Progenitor cell of endocrine pancreas (in vitro differentiated cells): ENCODE results near the gene CHST14. TPM values are rescaled to one million over a fixed set of nuclear protein-coding genes. Genes with fewer than 3 reads are reported as not detected.

Experiments used
- DNase-seq: peaks from one replicate; pipeline ENCODE4 v3.0.0; 2021; ENCODE audit warnings: low spot score; ENCODE audit not compliant: unreplicated experiment
- H3K27ac Mint-ChIP-seq: 2 replicates; pipeline ENCODE4 v1.8.0; 2021; ENCODE audit warnings: mild to moderate bottlenecking, moderate library complexity, mixed read lengths
- H3K27me3 Mint-ChIP-seq: 2 replicates; pipeline ENCODE4 v1.8.0; 2021; ENCODE audit warnings: mixed read lengths
- H3K36me3 Mint-ChIP-seq: 2 replicates; pipeline ENCODE4 v1.8.0; 2022; ENCODE audit warnings: mixed read lengths; ENCODE audit not compliant: insufficient read depth
- H3K4me1 Mint-ChIP-seq: 2 replicates; pipeline ENCODE4 v1.8.0; 2021; ENCODE audit warnings: low read depth, mixed read lengths
- H3K4me3 Mint-ChIP-seq: 2 replicates; pipeline ENCODE4 v1.8.0; 2021; ENCODE audit warnings: low read depth, mild to moderate bottlenecking, moderate library complexity, mixed read lengths
- H3K9me3 Mint-ChIP-seq: 2 replicates; pipeline ENCODE4 v1.8.0; 2021; ENCODE audit warnings: low read depth, mixed read lengths
- total RNA-seq: library from RNA; stranded (reverse); gene quantifications from 2 replicates; pipeline ENCODE4 v1.2.1, GENCODE V29; 2021
- TF ChIP-seq, protein P1 (sequence below): fragments of 200-600 bp; sonication (generic); IDR thresholded peaks from one replicate; pipeline ENCODE4 v1.5.0; 2021; ENCODE audit warnings: antibody characterized with exemption, mild to moderate bottlenecking; ENCODE audit not compliant: unreplicated experiment

The CHST14 gene
- total RNA-seq, 1 donor from 2014 or later: 29.1 TPM

GRCh38 chr15:40435710-40436089 lies 35.1 kb upstream of the CHST14 start:
- H3K36me3 Mint-ChIP-seq: no peaks in the 10 kb centered on the region
- peak overlapping the region; percentile 25 for H3K4me3 Mint-ChIP-seq
- peaks cover 16% of the 10 kb centered on the region for H3K4me1 Mint-ChIP-seq
- TF ChIP-seq, protein P1, sequence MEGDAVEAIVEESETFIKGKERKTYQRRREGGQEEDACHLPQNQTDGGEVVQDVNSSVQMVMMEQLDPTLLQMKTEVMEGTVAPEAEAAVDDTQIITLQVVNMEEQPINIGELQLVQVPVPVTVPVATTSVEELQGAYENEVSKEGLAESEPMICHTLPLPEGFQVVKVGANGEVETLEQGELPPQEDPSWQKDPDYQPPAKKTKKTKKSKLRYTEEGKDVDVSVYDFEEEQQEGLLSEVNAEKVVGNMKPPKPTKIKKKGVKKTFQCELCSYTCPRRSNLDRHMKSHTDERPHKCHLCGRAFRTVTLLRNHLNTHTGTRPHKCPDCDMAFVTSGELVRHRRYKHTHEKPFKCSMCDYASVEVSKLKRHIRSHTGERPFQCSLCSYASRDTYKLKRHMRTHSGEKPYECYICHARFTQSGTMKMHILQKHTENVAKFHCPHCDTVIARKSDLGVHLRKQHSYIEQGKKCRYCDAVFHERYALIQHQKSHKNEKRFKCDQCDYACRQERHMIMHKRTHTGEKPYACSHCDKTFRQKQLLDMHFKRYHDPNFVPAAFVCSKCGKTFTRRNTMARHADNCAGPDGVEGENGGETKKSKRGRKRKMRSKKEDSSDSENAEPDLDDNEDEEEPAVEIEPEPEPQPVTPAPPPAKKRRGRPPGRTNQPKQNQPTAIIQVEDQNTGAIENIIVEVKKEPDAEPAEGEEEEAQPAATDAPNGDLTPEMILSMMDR: no peak
- H3K9me3 Mint-ChIP-seq: no peaks in the 10 kb centered on the region
- no peak for DNase-seq
- H3K27me3 Mint-ChIP-seq: peaks cover 84% of the 10 kb centered on the region
- H3K27ac Mint-ChIP-seq: no peak overlapping the region

- TF ChIP-seq, protein P1: no peak
- Mint-ChIP-seq H3K4me1 (peaks cover 16% of the 10 kb centered on the region), H3K36me3 (no peaks in the 10 kb centered on the region), H3K27ac (no peak overlapping the region), H3K4me3 (peak overlapping the region; percentile 34), H3K27me3 (peaks cover 81% of the 10 kb centered on the region), H3K9me3 (no peaks in the 10 kb centered on the region)
- DNase-seq: no peak
Measured at GRCh38 chr15:40436116-40436891, 34.5 kb upstream of the CHST14 start.

DNA sequence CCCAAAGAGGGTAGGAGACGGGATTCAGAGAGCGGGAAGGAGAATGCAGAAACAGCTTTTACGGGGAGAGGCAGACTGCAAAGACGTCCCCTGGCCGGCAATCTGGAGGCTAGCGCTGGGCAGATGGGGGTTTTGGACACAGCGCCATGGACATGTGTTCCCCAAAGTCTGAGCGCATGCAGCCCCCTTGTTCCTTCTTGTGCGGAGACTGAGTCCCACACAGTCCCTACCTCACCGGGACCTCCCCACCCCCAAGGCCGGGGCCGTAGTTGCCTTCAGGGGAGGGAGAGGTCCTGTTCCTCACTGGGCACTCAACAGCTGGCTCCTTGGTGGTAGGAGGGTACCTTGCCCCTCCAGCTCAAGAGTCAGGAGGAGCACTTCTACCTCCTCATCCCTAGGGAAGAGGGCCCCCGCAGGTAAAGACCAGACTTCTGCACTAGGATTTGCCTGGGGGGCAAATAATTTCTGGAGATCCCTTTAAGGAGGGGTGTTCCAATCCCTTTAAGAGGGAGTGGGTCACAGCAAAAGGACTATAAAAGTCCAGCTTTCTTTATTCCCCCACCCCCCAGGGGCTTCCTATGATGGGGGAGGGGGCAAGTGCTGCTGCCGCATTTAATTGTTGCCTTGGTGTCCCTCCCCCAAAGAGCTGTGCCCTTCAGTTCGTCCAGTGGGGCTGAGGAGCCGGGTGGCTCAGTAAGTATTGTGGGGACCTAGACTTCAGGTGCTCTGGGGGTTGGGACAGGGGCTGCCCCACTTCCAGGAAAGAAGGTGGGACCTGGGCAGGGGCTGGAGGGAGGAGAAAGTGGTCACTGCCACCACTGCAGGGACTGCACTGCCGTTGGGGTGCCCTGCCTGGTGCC lies 33.7 kb upstream of the CHST14 start:
- H3K4me1 Mint-ChIP-seq: peaks cover 16% of the 10 kb centered on the region
- peaks cover 79% of the 10 kb centered on the region for H3K27me3 Mint-ChIP-seq
- H3K4me3 Mint-ChIP-seq: peak overlapping the region; percentile 34
- no peaks in the 10 kb centered on the region for H3K9me3 Mint-ChIP-seq
- TF ChIP-seq, protein P1: no peak
- no peak overlapping the region for H3K27ac Mint-ChIP-seq
- H3K36me3 Mint-ChIP-seq: no peaks in the 10 kb centered on the region
- no peak for DNase-seq

GRCh38 chr15:40437752-40438687 lies 32.8 kb upstream of the CHST14 start:
- DNase-seq: no peak
- Mint-ChIP-seq H3K36me3 (no peaks in the 10 kb centered on the region), H3K4me3 (no peak overlapping the region), H3K27me3 (peaks cover 74% of the 10 kb centered on the region), H3K4me1 (peaks cover 21% of the 10 kb centered on the region), H3K27ac (no peak overlapping the region), H3K9me3 (no peaks in the 10 kb centered on the region)
- TF ChIP-seq, protein P1: no peak

DNA sequence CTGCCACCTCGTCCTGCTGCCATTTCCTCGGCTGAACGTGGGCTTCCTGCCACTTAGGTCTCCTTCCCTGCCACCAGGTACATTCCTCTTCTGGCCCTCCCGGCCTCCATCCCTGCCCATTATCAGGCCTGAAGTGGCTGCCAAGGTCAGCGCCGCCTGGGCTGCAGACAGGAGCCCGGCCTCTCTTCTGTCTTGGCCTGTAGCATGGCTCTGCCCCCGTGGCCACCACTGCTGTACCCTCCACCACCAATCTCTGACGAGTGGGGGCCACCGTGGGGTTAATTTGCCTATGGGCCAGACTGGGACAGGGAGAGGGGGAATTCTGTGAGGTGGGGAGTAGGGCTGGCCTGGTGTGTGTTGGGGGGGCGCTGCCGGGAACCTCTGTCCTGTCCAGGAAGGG lies 32.1 kb upstream of the CHST14 start:
- no peak for DNase-seq
- Mint-ChIP-seq H3K36me3 (no peaks in the 10 kb centered on the region), H3K4me3 (no peak overlapping the region), H3K4me1 (peaks cover 23% of the 10 kb centered on the region), H3K27ac (no peak overlapping the region), H3K9me3 (no peaks in the 10 kb centered on the region), H3K27me3 (peaks cover 71% of the 10 kb centered on the region)
- TF ChIP-seq, protein P1: no peak
